ENCODE results near the gene FYB1. TPM values are rescaled to one million over a fixed set of nuclear protein-coding genes. Genes with fewer than 3 reads are reported as not detected.

FYB1 gene
- total RNA-seq, 1 donor from 2014 or later, result not detected

GRCh38 chr5:39164529-39165402 is 54.6 kb downstream of the FYB1 start:
- no peak overlapping the region for H3K27ac Mint-ChIP-seq (ENCODE audit: unreplicated experiment)
- no peak overlapping the region for H3K4me3 Mint-ChIP-seq
- peaks cover 2% of the 10 kb centered on the region for H3K27me3 Mint-ChIP-seq (ENCODE audit: low read depth)
- H3K4me1 Mint-ChIP-seq, result no peaks in the 10 kb centered on the region
- H3K9me3 Mint-ChIP-seq, result no peaks in the 10 kb centered on the region
- no peak for DNase-seq (ENCODE audit: low read depth, low spot score)
- TF ChIP-seq CTCF (conservative IDR thresholded peaks at IDR 0.05), result no peak
- H3K36me3 Mint-ChIP-seq (ENCODE audit: low read depth), result no peaks in the 10 kb centered on the region

- H3K27ac Mint-ChIP-seq (ENCODE audit: unreplicated experiment), result no peak overlapping the region
- peaks cover 2% of the 10 kb centered on the region for H3K27me3 Mint-ChIP-seq (ENCODE audit: low read depth)
- TF ChIP-seq CTCF (conservative IDR thresholded peaks at IDR 0.05), result no peak
- no peaks in the 10 kb centered on the region for H3K4me1 Mint-ChIP-seq
- no peak overlapping the region for H3K4me3 Mint-ChIP-seq
- no peaks in the 10 kb centered on the region for H3K36me3 Mint-ChIP-seq (ENCODE audit: low read depth)
- H3K9me3 Mint-ChIP-seq, result no peaks in the 10 kb centered on the region
- no peak for DNase-seq (ENCODE audit: low read depth, low spot score)
These were observed 55.3 kb downstream of the FYB1 start for GRCh38 chr5:39164016-39164415.

GRCh38 chr5:39161578-39161977 is 57.8 kb downstream of the FYB1 start:
- TF ChIP-seq CTCF (conservative IDR thresholded peaks at IDR 0.05), result no peak
- Mint-ChIP-seq H3K9me3 (no peaks in the 10 kb centered on the region), H3K4me3 (no peak overlapping the region), H3K27me3 (ENCODE audit: low read depth) (peaks cover 2% of the 10 kb centered on the region), H3K27ac (ENCODE audit: unreplicated experiment) (no peak overlapping the region), H3K4me1 (no peaks in the 10 kb centered on the region), H3K36me3 (ENCODE audit: low read depth) (no peaks in the 10 kb centered on the region)
- DNase-seq (ENCODE audit: low read depth, low spot score), result no peak

- Mint-ChIP-seq H3K4me1 (no peaks in the 10 kb centered on the region), H3K36me3 (ENCODE audit: low read depth) (no peaks in the 10 kb centered on the region), H3K27ac (ENCODE audit: unreplicated experiment) (no peak overlapping the region), H3K27me3 (ENCODE audit: low read depth) (peaks cover 2% of the 10 kb centered on the region), H3K4me3 (no peak overlapping the region), H3K9me3 (no peaks in the 10 kb centered on the region)
- DNase-seq (ENCODE audit: low read depth, low spot score), result no peak
- no peak for TF ChIP-seq CTCF (conservative IDR thresholded peaks at IDR 0.05)
These were observed 58.7 kb downstream of the FYB1 start for GRCh38 chr5:39160576-39161213.

GRCh38 chr5:39159811-39160490 is 59.4 kb downstream of the FYB1 start:
- Mint-ChIP-seq H3K27ac (ENCODE audit: unreplicated experiment) (no peak overlapping the region), H3K36me3 (ENCODE audit: low read depth) (no peaks in the 10 kb centered on the region)
- TF ChIP-seq CTCF (conservative IDR thresholded peaks at IDR 0.05), result no peak

More at GRCh38 chr5:39159811-39160490, 59.4 kb downstream of the FYB1 start:
- Mint-ChIP-seq H3K9me3 (no peaks in the 10 kb centered on the region), H3K4me1 (no peaks in the 10 kb centered on the region), H3K27me3 (ENCODE audit: low read depth) (peaks cover 2% of the 10 kb centered on the region), H3K4me3 (no peak overlapping the region)
- no peak for DNase-seq (ENCODE audit: low read depth, low spot score)
